Cardiac septum (tissue), 1 donor: ENCODE measurements around the gene DPH6. TPM values are rescaled to one million over a fixed set of nuclear protein-coding genes. Genes with fewer than 3 reads are reported as not detected.
"Not testable (repeated sequence)": the region's sequence is repeated elsewhere in the genome, so short reads cannot be mapped to it uniquely, and the experiment has no call there.

Experiments
- DNase-seq: peaks from one replicate; pipeline ENCODE4 v3.0.0-alpha.2; 2020; ENCODE audit warnings: low spot score
- intact Hi-C: fragments of 100-400 bp; cut with DNase I; formaldehyde crosslinking; loops from one replicate; pipeline ENCODE4 v1.14.0; 2022
- total RNA-seq: library from RNA; stranded (reverse); fragmentation: NEBNext Ultra II Directional; extraction: Animal tissue kit (Norgen Biotek cat#: 25700); gene quantifications from one replicate; pipeline ENCODE4 v1.2.1, GENCODE V29; 2021
- donor health status: DM: no; HTN: no; CAD: no.

Gene DPH6
- total RNA-seq, 1 donor from 2014 or later = 19.7 TPM

DNA sequence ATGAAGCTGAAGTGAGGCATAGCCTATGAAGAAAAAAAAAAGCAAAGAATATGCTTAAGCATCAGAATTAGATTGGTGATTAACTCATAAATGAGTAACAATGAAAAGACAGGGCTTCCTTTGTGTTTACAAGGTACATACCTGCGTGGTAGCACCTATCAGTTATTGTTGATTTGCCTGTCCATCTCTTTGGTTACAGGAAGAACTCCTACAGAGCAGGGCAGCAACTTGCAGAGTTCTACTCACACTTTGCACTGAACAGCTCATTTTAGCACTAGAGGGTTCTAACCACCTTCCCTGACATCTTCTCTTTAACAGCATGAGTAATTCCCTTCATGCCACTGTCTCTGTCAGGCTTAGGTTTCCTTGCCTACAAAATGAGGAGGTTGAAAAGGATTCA, 166.0 kb downstream of the DPH6 start:
- intact Hi-C loops = no loop called here
- DNase-seq = no peak

GRCh38 chr15:35378454-35378853, 167.5 kb downstream of the DPH6 start:
- intact Hi-C loops = not testable (repeated sequence)

DNA sequence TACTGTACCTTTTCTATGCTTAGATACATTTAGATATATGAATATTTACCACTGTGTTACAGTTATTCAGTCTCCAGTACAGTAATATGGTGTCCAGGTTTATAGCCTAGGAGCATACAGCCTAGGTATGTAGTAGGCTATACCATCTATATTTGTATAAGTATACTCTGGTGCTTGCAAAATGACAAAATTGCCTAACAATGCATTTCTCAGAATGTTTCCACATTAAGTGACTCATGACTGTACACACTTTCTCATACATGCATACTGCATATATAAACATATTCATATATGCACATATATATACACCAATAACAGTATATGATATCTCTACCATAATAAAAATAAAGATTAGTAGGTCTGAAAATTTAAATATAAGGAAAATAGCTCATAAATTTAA, 169.3 kb downstream of the DPH6 start:
- intact Hi-C loops = no loop called here

More at GRCh38 chr15:35378454-35378853, 167.5 kb downstream of the DPH6 start:
- not testable (repeated sequence) for DNase-seq

DNA sequence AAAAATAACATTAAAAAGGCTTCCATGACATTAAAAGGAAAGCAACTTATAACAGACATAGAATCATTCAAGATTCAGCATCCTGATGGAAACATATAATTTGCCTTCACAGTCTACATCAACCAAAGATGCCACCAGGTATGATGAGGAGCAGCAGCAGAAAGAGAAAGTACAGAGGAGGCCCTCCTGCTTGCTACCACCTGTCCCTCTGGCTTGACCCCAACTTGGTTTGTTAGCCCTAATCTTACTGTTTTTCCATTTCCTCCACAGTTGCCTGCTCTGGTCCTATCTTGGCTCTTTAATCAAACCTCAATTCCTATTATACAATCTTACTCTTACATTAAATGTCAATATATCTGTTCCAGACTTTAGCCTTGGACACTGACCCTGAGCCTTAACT, 171.3 kb downstream of the DPH6 start:
- DNase-seq = no peak
- intact Hi-C loops = no loop called here

More for the DNA sequence above, 169.3 kb downstream of the DPH6 start:
- DNase-seq = no peak

- intact Hi-C loops = loop anchor here (1.0 to 10.0 kb wide), 2 partner anchors 56 to 422 kb away; no protein-coding TSS in a partner anchor
- DNase-seq = no peak
These were observed 183.7 kb downstream of the DPH6 start for GRCh38 chr15:35362195-35362829.

DNA sequence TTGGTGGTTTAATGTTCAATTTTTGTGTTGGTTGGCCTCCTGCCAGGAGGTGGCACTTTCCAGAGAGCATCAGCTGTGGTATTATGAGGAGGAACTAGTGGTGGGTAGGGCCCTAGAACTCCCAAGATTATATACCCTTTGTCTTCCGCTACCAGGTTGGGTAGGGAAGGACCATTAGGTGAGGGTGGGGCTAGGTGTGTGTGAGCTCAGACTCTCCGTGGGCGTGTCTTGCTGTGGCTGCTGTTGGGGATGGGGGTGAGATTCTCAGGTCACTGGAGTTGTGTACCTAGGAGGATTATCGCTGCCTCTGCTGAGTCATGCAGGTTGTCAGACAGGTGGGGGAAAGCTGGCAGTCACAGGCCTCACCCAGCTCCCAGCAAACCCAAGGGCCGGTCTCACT, 187.1 kb downstream of the DPH6 start:
- no peak for DNase-seq
- intact Hi-C loops = no loop called here

GRCh38 chr15:35351059-35351458, 194.9 kb downstream of the DPH6 start:
- intact Hi-C loops = no loop called here
- no peak for DNase-seq

DNA sequence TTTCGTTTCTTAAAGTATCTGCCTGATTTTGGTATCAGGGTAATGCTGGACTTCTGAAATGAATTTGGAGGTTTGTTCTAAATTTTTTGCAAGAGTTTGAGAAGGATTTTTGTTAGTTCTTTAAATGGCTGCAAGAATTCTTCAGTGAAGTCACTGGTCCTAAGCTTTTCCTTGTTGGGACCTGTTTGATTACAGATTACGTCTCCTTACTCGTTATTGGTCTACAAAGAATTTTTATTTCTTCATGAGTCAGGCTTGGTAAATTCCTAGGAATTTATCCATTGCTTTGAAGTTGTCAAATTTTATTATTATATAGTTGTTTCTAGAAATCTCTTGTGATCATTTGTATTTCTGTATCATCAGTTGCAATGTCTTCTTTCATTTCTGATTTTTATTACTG, 196.0 kb downstream of the DPH6 start:
- DNase-seq = no peak
- intact Hi-C loops = no loop called here

DNA sequence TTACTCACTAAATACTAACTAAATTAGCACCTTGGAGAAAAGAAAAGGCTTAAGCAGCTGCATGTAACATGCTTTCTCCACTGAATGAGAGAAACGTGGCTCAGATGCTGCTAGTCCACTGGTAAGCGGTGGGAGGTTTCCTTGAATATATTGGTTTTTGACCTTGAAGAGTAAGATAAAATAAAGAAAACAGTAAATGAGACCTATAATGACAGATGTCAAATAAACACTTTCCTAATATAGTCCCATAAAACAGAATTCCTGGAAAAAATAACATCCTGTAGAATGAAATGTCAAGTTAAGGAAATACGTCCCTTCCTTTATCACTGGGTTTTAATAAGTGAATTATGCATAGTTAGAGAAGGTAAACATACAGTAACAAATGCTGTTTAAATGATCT, 215.0 kb downstream of the DPH6 start:
- intact Hi-C loops = no loop called here
- no peak for DNase-seq

DNA sequence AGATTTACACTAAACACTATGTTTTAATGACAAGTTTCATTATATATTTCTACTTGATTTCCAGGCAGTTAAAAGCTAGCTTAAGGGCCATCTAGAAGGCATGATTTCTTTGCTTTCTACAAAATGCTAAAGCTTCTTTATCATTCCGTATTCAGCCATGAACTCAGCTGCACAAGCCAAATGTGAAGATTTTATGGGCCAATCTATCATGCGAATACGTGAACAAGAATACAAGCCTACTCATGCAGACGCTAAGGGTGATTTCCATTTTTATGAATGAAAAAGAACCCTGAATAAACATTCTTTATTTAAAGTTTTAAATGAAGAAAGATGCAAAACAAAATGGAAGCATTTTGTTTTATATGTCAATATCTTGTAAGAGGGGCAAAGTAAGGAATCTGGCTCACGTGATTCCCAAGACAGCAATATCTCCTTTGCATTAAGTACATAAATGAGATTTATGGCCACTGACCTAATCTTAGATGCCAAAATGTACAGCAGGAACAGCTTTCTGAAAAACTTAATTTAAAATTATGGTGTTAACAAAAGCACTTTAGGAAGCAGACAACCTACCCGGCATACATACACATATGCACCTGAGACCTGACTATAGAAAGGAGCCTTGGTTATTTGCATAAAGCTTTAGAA, 215.8 kb downstream of the DPH6 start:
- DNase-seq = no peak
- intact Hi-C loops = no loop called here

DNA sequence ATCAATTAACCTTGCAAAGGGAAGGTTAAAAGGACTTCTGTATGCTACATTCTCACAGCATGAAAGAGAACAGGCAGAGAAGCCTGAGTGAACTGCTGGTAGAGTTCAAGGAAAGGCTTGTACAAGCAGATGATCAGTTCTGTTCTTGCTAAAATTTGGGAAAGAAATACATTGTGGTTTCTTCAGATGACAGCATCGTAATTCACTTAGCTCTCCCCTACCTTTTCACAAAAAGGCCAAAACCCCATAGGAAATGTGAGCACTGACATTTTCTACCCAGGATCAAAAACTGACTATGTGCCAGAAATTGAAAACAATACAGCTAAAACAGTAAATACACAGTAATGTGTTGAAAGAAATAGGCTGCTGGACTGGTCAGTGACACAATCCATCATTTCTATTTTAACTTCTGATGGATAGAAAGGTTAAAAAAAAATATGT, 216.4 kb downstream of the DPH6 start:
- intact Hi-C loops = no loop called here
- no peak for DNase-seq

DNA sequence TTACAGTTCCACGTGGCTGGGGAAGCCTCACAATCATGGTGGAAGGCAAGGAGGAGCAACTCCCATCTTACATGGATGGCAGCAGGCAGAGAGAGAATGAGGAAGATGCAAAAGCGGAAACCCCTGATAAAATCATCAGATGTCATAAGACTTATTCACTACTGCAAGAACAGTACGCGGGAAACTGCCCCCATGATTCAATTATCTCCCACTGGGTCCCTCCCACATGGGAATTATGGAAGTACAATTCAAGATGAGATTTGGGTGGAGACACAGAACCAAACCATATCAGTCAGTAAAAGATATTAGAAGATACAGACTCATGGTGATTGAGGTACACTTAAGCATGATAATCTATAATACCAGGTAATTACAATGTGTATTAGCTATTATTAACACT, 217.1 kb downstream of the DPH6 start:
- DNase-seq, intact Hi-C loops: not testable (repeated sequence)

- intact Hi-C loops = no loop called here
- no peak for DNase-seq
These were observed 218.2 kb downstream of the DPH6 start for GRCh38 chr15:35327789-35328188.

DNA sequence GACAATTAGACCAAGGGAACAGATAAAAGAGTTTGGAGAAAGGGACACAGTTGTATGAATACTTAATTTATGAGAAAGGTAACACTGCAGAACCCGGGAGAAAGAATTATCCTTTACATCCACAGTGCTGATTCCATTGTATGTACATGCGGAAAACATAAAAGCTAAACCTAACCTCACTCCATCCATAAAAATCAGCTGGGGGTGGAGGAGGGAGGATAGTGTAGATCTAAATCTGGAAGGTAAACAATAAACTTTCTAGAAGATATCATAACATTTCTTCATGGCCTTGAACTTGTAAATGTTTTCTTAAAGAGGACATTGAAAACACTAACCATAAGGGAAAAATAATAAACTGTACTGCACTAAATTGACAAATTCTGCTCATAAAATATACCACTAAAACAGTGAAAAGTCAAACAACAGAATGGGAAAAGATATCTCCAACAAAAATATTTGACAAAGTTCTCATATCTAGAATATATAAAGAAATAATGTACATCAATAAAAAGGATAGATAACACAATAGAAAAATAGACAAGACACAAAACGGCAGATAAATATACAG, 220.5 kb downstream of the DPH6 start:
- intact Hi-C loops = no loop called here
- DNase-seq = no peak

- intact Hi-C loops = no loop called here
These were observed 222.8 kb downstream of the DPH6 start for GRCh38 chr15:35323141-35323540.

DNA sequence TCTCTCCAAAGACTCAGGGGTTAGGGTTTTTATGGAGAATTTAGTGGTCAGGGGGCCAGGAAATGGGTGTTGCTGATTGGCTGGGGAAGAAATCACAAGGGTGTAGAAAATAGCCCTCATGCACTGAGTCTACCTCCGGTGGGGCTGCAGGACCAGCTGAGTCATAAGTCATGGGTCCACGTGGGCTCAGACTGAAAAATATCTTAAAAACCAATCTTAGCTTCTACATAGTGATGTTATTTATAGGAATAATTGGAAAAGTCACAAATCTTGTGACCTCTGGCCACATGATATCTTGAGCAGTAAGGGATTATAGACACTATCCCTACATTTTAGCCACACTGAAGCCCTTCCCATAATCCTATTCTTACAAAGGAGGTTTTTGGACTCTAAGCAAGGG, 224.0 kb downstream of the DPH6 start:
- intact Hi-C loops = no loop called here
- DNase-seq = no peak

More at GRCh38 chr15:35323141-35323540, 222.8 kb downstream of the DPH6 start:
- DNase-seq = no peak

DNA sequence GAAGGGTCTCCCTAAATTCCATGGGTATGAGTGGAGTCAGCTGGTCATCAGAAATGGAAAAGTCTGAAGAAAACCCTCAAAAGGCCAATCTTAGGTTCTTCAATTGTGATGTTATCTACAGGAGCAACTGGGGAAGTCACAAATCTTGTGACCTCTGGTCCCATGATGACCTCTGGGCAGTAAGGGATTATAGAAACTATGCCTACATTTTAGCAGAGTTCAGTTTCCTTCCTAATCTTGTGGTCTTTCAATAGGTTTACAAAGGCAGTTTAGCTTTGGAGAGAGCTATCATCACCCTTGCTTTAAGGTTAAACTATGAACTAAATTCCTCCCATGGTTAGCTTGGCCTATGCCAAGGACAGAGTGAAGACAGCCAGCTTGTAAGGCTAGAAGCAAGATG, 225.1 kb downstream of the DPH6 start:
- intact Hi-C loops = no loop called here
- no peak for DNase-seq
